GM18511 (cell line): Measurements from ENCODE around the gene PAK5.
"Not testable (repeated sequence)": the region's sequence is repeated elsewhere in the genome, so short reads cannot be mapped to it uniquely, and the experiment has no call there.

Experiments
- ATAC-seq: cut with Tn5 transposase; IDR thresholded peaks from one replicate; pipeline ENCODE4 v1.9.1; 2021; ENCODE audit warnings: mild to moderate bottlenecking, moderate library complexity; ENCODE audit not compliant: unreplicated experiment

The PAK5 gene

DNA sequence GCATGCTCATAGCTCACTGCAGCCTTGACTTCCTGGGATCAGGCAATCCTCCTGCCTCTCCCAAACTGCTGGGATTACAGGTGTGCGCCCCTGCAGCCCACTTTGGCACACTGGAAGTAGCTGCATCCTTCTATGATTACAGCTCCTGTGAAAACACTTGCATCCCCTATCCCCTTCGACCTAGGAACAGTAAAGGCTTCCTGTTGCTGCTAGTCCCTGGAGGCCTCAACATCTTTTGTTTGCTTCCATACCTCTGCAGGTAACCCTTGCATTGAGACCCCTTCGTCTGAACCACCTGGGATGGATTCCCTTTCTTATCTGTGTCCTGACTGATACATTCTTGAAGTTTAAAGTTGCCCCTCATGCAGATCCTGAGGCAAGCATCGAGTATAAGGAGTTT is 152.4 kb downstream of the PAK5 start:
- no peak for ATAC-seq

DNA sequence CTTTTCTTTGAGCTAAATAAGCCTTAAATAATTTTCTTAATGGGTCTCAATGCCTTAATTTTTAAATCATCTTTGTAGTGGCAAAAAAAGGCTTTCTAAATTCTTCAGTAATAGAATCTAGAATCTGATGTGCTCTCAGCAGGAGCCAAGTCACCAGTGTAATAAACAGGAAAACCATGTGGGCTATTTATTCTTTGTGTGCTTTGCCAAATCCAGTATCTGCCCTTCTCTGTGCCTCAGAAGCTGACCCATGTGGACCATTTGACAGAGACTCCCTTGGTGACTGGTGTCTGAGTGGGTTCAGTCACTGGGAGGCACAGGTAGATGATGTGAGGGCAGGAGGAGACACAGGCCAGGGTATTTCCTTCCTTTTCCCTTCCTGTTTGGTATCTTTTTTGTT is 152.9 kb downstream of the PAK5 start:
- no peak for ATAC-seq

DNA sequence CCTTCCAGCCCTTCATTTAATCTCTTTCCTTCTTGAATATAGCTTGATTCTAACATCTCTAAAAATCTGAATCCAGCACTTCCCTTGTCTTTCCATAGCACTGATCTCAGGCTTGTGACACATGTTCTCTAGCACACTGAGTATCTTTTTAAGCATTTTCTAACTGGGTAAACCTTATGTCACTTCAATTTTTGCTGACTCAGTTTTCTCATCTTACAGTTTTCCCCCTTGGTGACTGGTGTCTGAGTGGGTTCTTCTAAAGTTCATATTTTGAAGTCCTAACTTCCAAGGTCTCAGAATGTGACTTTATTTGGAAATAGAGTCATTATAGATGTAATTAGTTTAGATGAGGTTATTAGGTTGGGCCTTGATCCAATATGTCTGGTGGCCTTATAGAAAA is 153.9 kb downstream of the PAK5 start:
- no peak for ATAC-seq

DNA sequence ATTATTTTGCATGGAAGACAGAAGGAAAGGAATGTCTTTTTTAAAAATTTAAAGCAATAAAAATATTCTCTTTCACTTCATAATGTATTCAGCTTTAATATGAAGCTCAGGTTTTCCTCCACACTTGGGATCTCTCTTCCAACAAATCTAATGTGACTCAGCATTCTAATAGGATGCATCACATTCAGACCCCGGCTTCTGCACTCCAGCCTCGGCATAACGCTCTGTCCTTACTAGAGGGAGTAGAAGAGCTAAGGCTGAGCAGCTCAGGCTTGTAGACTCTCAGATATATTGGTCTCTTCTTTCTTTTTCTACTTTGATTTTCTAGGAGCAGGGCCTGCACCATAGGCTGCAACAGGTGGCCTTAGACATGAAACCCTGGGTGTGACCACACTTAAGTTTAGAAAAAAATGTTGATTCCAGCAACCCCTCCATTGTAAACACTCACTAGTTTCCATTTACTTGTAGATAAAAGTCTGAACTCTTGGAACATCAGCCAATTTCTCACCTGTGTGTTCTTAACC is 161.7 kb downstream of the PAK5 start:
- ATAC-seq: no peak

DNA sequence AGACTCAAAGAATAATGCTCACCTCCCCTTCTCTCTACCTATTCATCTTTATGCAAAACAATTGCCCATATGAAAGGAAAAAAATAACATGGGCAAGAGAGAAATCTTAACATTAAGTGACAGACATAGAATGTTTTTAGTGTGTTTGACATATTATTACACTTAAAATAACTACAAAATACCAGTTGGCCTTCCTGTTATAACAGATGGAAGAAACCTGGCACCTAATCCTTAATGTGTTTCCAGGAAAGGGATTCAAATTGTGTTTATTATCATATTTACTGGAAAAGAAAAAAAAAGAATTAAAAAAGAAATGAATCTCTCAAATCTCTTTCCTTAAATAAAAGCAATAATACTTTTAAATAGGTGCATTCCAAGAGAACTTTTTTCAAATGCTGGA is 165.9 kb downstream of the PAK5 start:
- ATAC-seq: no peak

- no peak for ATAC-seq
These were observed 166.8 kb downstream of the PAK5 start for GRCh38 chr20:9672027-9672426.

DNA sequence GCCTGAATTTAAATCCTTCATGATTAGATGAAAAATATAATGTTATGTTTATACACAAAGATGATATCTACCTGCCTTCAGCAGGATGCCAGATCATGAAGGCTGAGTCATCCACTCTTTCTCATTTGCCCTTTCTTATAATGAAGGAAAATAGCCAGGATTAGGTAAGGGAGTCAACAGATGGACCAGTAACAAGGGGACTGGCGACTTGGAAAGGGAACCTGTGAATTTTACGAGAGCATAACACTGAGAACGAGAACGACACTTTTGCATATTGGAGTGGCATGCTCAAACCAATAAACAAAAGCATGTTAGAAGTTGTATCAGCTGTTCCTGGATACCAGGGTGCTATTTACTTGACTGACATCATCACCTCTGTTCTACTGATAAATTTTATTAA is 170.5 kb downstream of the PAK5 start:
- no peak for ATAC-seq

DNA sequence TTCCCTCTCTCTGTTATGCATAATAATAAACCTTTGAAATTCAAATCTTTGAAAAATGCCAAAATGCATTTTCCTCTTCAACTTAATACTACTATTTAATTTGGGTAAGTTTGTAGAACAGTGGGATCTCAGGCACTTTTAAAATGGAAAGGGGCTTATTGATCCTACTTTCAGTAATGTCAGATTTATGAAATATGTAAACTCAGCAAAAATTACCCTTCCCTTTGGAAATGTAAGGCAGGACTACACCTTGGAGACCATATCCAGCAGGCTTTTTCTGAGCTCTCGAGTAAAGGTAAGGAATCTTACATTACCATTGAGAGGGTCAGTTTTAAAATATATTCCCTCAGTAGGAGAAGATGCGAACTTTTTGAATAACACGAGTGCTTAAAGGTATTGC is 175.5 kb downstream of the PAK5 start:
- no peak for ATAC-seq

DNA sequence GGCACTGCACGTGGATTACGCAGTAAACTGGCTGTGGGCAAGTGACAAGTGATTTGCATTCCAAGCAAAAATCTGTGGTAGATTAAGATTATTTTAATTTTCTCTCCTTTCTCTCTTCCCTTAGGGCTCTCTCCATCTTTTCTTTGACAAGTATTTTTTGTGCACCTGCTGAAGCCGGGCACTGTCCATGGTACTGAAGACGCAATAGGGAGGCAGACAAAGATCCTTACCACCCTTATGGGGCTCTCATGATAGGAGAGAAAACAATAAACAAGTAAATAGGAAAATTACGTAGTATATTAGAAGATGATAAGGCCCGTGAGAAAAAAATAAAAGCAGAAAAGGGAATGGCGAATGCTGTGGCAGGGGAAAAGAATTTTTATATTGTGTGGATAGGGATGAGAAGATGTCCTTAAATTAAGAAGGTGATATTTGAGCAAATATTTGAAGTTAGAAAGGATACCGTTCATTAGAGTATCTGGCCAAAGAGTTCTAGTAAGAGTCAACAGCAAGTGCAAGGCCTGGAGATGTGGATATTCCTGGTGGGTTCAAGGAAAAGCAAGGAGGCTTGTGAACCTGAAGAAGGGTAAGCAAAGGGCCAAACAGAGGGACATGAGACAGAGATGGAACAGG is 178.5 kb downstream of the PAK5 start:
- no peak for ATAC-seq

- no peak for ATAC-seq
These were observed 191.1 kb downstream of the PAK5 start for GRCh38 chr20:9647741-9648140.

DNA sequence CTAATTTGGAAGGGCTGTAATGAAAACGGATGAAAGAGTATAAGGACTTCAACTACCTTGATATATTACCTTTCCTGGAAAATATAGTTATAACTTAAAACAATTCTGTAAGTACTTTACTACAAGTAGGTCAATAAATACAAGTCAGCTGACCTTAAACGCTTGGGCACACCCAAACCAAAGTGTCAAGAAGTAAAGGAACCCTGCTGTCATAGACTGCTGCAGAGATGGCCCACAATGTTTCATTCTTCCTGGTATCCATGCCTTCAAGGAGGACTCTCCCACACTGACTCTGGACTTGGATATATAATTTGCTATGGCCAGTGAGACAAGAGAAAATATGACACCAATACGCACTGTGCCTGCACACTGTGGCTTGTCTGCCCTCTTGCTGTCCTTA is 192.5 kb downstream of the PAK5 start:
- no peak for ATAC-seq

- ATAC-seq: no peak
These were observed 196.0 kb downstream of the PAK5 start for GRCh38 chr20:9642882-9643281.

GRCh38 chr20:9641499-9642000 is 197.3 kb downstream of the PAK5 start:
- not testable (repeated sequence) for ATAC-seq

GRCh38 chr20:9637889-9638288 is 201.0 kb downstream of the PAK5 start:
- ATAC-seq: no peak

DNA sequence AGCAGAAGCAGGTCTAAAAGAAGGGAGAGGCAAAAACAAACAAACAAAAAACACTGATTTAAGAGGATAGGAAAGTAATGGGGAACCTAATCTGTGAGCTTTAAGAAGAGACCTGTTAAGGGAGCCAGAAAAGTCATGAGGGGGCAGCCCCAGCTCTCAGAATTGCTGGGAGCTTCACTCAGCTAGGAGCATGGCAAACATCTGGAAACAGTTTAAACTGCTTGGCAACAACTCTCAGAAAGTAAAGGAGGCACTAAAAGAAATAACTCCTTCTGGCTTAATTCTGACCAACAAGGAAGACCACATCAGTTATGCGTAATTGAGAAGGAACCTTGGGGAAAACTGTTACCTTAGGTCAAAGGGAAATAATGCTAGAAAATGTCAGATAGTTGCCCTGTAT is 203.1 kb downstream of the PAK5 start:
- ATAC-seq: no peak

GRCh38 chr20:9634327-9634726 is 204.5 kb downstream of the PAK5 start:
- no peak for ATAC-seq

DNA sequence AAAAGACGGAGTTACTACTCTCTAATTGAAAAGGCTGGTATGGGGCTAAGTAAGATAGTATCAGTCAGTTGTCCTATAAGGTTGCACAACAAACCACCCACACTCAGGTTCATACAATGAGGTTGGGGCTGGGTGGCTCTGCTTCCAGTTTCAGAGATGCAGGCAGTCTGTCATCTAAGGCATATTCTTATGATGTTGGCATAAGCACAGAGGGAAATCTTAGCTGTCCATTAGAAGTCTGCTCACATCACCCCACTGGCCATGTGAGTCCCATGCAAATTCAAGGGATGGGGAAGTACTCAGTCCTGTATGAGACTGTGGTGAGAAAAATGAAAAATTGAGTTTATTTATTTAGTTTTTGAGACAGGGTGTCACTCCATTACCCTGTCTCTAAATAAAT is 205.9 kb downstream of the PAK5 start:
- no peak for ATAC-seq

GRCh38 chr20:9632265-9632664 is 206.6 kb downstream of the PAK5 start:
- no peak for ATAC-seq

- ATAC-seq: no peak
These were observed 208.3 kb downstream of the PAK5 start for GRCh38 chr20:9630554-9630953.

- ATAC-seq: no peak
These were observed 209.0 kb downstream of the PAK5 start for GRCh38 chr20:9629831-9630230.

DNA sequence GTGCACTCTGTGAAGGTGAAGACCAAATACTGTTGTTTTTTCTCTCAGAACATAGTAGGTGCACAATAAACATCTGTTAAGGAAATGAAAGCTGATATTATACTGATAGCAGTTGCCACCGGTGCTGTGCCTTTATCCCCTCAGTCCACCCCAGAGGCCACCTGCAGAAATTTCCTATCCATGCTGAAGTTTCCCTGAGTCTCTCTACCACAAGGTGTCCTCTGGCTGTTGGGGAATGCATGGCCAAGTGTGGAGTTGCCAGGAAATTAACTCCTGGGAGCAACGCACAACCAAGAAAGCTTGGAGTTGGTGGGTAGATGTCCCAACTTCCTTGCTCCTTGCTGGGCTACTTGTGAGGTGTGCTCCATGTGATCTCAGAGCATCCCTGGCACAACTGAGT is 210.3 kb downstream of the PAK5 start:
- ATAC-seq: no peak

GRCh38 chr20:9628141-9628540 is 210.7 kb downstream of the PAK5 start:
- no peak for ATAC-seq

- peak; percentile 78 for ATAC-seq
These were observed 211.7 kb downstream of the PAK5 start for GRCh38 chr20:9627219-9627618.
